ENCODE data around the gene PLSCR5.

DNA sequence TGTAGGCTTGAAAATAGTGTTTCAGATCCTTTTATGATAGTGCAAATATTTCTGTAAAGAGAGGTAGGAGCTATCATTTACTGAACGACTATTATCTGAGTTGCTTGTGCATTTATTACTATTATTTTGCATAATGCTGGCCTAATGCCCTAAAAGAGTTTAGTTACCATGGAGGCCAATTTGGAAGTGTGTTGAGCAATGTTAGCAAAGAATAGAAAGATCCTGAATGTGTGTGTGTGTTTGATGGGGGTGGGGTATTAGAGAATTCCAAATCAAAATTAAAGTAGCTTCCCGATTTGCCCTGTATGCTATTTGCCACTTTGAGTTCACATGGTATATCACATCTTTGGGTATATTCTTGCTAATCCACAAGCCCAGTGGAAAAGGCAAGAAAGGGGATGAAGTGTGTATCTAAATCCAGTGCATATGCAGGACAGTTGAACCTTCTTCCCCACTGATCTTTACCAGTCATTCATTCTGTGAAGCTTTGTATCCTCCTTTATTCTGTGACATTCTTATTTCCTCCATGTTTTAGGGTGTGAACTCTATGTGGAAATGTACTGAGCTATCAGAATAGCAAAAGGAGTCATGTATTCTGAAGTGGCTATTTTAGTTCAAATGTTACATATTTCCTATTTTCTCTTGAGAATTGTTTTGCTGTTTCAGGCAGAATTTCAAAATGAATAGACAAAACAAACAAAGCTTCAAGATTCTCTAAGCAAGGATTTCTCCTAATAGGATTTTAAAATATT lies 45.7 kb upstream of the PLSCR5 start:
- TF ChIP-seq, protein P1, sequence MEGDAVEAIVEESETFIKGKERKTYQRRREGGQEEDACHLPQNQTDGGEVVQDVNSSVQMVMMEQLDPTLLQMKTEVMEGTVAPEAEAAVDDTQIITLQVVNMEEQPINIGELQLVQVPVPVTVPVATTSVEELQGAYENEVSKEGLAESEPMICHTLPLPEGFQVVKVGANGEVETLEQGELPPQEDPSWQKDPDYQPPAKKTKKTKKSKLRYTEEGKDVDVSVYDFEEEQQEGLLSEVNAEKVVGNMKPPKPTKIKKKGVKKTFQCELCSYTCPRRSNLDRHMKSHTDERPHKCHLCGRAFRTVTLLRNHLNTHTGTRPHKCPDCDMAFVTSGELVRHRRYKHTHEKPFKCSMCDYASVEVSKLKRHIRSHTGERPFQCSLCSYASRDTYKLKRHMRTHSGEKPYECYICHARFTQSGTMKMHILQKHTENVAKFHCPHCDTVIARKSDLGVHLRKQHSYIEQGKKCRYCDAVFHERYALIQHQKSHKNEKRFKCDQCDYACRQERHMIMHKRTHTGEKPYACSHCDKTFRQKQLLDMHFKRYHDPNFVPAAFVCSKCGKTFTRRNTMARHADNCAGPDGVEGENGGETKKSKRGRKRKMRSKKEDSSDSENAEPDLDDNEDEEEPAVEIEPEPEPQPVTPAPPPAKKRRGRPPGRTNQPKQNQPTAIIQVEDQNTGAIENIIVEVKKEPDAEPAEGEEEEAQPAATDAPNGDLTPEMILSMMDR (IDR thresholded peaks at IDR 0.05): no peak
- TF ChIP-seq, protein P2, sequence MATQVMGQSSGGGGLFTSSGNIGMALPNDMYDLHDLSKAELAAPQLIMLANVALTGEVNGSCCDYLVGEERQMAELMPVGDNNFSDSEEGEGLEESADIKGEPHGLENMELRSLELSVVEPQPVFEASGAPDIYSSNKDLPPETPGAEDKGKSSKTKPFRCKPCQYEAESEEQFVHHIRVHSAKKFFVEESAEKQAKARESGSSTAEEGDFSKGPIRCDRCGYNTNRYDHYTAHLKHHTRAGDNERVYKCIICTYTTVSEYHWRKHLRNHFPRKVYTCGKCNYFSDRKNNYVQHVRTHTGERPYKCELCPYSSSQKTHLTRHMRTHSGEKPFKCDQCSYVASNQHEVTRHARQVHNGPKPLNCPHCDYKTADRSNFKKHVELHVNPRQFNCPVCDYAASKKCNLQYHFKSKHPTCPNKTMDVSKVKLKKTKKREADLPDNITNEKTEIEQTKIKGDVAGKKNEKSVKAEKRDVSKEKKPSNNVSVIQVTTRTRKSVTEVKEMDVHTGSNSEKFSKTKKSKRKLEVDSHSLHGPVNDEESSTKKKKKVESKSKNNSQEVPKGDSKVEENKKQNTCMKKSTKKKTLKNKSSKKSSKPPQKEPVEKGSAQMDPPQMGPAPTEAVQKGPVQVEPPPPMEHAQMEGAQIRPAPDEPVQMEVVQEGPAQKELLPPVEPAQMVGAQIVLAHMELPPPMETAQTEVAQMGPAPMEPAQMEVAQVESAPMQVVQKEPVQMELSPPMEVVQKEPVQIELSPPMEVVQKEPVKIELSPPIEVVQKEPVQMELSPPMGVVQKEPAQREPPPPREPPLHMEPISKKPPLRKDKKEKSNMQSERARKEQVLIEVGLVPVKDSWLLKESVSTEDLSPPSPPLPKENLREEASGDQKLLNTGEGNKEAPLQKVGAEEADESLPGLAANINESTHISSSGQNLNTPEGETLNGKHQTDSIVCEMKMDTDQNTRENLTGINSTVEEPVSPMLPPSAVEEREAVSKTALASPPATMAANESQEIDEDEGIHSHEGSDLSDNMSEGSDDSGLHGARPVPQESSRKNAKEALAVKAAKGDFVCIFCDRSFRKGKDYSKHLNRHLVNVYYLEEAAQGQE (IDR thresholded peaks at IDR 0.05; ENCODE audit: insufficient read depth in 1 of 2, low read depth in 2 of 2, low read length in 1 of 2): no peak
- TF ChIP-seq POLR2AphosphoS5 (IDR thresholded peaks at IDR 0.05; ENCODE audit: low read depth, low read length) (no peak), TCF7L2 (IDR thresholded peaks at IDR 0.05; ENCODE audit: low read depth, low read length) (no peak)

Measured in Panc1 (cell line).